Adrenal gland (tissue), 5 donors: ENCODE results near the gene FAM89B.

ENCODE experiments used
- CTCF ChIP-seq, 6 experiments: fragments of 450-650 bp in 4 of 6; fragments of 200-600 bp in 2 of 6; sonication (generic) in 1 of 6; IDR thresholded peaks; 1 replicate in 5 of 6; 2 replicates in 1 of 6; pipeline versions ENCODE4 v1.5.1 to v1.8.0; 2016 to 2021; ENCODE audit warnings: antibody characterized with exemption in 6 of 6, mild to moderate bottlenecking in 2 of 6, moderate library complexity in 1 of 6
- POLR2A ChIP-seq, 2 donors: fragments of 450-650 bp; IDR thresholded peaks; one replicate each; pipeline ENCODE4 v1.6.1; 2017; ENCODE audit warnings: antibody characterized with exemption in 2 of 2, mild to moderate bottlenecking in 2 of 2, moderate library complexity in 1 of 2
- donor health status: DM: no; HTN: no; CAD: no.

- TF ChIP-seq CTCF (IDR thresholded peaks at IDR 0.05) (no peak), POLR2A (IDR thresholded peaks at IDR 0.05) (no peak)
These were observed 13.3 kb upstream of the FAM89B start for GRCh38 chr11:65558930-65559509.
